HG03571 (cell line): ENCODE results near the gene WNT5A.

Source experiments
- ATAC-seq: cut with Tn5 transposase; IDR thresholded peaks from one replicate; pipeline ENCODE4 v1.9.1; 2021; ENCODE audit not compliant: unreplicated experiment

WNT5A gene

GRCh38 chr3:55482496-55483195, 4.5 kb downstream of the WNT5A start:
- no peak for ATAC-seq

- ATAC-seq = no peak
These were observed 5.2 kb downstream of the WNT5A start for GRCh38 chr3:55481744-55482495.

GRCh38 chr3:55480911-55481743, 6.0 kb downstream of the WNT5A start:
- no peak for ATAC-seq

- no peak for ATAC-seq
These were observed 9.5 kb downstream of the WNT5A start for GRCh38 chr3:55477306-55478303.

- ATAC-seq = no peak
These were observed 10.6 kb downstream of the WNT5A start for GRCh38 chr3:55476515-55476914.

GRCh38 chr3:55474213-55474632, 12.9 kb downstream of the WNT5A start:
- ATAC-seq = no peak

GRCh38 chr3:55473788-55474187, 13.3 kb downstream of the WNT5A start:
- ATAC-seq = no peak

GRCh38 chr3:55471522-55472280, 15.4 kb downstream of the WNT5A start:
- ATAC-seq = no peak

- no peak for ATAC-seq
These were observed 16.0 kb downstream of the WNT5A start for GRCh38 chr3:55471084-55471483.

GRCh38 chr3:55469957-55470526, 17.1 kb downstream of the WNT5A start:
- ATAC-seq = no peak

GRCh38 chr3:55468251-55468650, 18.9 kb downstream of the WNT5A start:
- ATAC-seq = no peak

- ATAC-seq = no peak
These were observed 20.0 kb downstream of the WNT5A start for GRCh38 chr3:55467099-55467498.

GRCh38 chr3:55466526-55466925, 20.6 kb downstream of the WNT5A start:
- no peak for ATAC-seq

GRCh38 chr3:55461896-55462295, 25.2 kb downstream of the WNT5A start:
- ATAC-seq = no peak

GRCh38 chr3:55459838-55460237, 27.3 kb downstream of the WNT5A start:
- no peak for ATAC-seq

GRCh38 chr3:55458181-55458790, 28.8 kb downstream of the WNT5A start:
- no peak for ATAC-seq

- no peak for ATAC-seq
These were observed 31.2 kb downstream of the WNT5A start for GRCh38 chr3:55455915-55456314.

- ATAC-seq = no peak
These were observed 32.5 kb downstream of the WNT5A start for GRCh38 chr3:55454611-55455010.
